ENCODE results near the gene TRPC3.

- TF ChIP-seq EZH2 (IDR thresholded peaks at IDR 0.05; ENCODE audit: insufficient read depth, poor library complexity, severe bottlenecking) (no peak), EZH2phosphoT487 (IDR thresholded peaks at IDR 0.05; ENCODE audit: insufficient read depth, low read depth) (no peak)
These were observed 38.6 kb upstream of the TRPC3 start for GRCh38 chr4:121990489-121990888.

All from GM23248 (cell line).